ENCODE results near the gene ATRX.
"Not testable (repeated sequence)": the region's sequence is repeated elsewhere in the genome, so short reads cannot be mapped to it uniquely, and the experiment has no call there.

Gene ATRX

GRCh38 chrX:77603635-77604336, 182.2 kb downstream of the ATRX start:
- DNase-seq: no peak

DNA sequence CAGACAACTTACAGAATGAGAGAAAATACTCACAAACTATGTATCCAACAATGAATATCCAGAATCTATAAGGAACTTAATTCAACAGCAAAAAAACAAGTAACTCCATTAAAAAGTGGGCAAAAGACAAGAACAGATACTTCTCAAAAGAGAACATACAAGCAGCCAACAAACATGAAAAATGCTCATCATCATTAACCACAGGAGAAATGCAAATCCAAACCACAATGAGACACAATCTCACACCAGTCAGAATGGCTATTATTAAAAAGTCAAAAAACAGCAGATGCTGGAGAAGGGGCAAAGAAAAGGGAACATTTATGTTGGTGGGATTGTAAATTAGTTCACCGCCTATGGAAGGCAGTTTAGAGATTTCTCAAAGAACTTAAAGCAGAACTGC, 188.5 kb downstream of the ATRX start:
- DNase-seq: no peak

DNA sequence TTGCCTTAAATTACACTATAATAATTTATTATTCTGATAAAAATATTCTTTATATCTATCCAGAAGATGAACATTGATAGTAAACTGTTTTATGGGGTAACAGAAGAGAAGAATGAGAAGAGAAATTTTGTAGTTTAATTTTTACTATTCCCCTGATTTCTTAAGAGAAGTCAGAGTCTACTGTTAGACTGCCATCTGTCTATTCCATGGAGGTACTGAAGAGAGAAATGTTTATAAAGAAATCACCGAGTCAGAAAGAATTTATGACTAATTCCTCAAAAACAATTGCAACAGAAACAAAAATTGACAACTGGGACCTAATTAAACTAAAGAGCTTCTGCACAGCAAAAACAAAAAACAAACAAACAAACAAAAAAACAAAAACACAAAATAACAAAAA, 188.9 kb downstream of the ATRX start:
- DNase-seq: no peak

GRCh38 chrX:77595848-77596247, 190.2 kb downstream of the ATRX start:
- DNase-seq: no peak

GRCh38 chrX:77572322-77572721, 213.7 kb downstream of the ATRX start:
- no peak for DNase-seq

GRCh38 chrX:77565278-77565677, 220.7 kb downstream of the ATRX start:
- no peak for DNase-seq

DNA sequence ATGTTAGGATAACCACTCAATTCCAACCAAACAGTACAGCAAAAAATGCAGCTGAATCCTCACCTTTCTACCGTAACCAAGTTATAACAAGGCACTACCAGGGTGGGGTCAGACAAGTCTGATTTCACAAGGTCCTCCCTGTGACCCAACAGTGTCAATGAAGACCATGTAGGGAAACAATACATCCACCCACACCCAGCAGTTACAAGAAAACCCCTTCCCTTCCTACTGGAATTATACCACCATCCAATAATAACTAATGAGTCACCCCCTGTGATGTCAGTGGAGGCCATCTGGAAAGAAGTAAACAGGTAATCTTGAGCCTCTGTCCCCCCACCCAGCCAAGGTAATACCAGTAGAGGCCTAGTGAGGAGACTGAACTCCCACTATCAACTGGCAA, 221.2 kb downstream of the ATRX start:
- DNase-seq: no peak

DNA sequence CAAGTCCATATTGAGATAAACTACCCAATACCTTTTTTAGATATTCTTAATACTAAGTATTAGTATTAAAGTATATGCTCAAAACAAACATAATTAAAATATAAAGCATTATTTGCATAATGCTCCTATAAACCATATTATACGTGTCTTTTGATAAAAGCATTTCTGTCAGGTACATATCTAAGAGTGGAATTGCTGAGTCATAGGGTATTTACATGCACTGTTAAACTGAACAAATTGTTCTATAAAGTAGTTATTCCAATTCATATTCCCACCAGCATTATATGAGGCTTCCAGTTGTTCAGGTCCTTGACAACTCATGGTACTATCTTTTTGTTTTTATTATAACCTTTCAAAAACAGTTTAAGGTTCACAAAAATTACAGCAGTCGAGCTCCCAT, 224.6 kb downstream of the ATRX start:
- no peak for DNase-seq

DNA sequence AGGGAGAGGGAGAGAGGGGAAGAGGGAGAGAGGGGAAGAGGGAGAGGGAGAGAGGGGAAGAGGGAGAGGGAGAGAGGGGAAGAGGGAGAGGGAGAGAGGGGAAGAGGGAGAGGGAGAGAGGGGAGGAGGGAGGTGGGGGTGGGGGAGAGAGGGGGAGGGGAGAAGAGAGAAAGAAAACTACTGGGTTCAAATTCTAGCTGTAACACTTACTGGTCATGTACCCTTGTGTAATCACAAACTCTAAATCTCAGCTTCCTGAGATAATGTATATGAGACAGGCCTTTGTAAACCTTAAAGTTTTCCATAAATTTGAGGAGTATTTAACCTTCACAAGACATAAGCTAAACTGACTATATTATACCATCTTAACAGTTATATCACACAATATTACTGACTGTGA, 229.7 kb downstream of the ATRX start:
- no peak for DNase-seq

DNA sequence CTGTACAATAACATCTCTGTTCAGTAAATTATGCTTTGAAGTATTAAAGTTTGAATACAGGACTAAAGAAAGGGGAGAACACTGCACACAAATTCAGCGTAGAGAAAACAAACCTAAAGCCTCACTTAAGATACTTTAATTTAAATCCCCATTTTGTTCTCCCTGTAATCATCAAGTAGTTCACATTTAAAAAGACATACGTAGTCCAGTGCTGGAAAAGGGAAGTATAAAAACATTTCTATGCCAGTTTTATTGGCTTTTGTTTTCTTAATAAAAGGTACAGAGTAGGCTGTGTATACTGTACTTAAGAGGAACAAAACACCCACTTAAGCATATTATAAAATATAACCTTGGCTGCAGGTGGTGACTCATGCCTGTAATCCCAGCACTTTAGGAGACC, 237.3 kb downstream of the ATRX start:
- DNase-seq: no peak

GRCh38 chrX:77539778-77540177, 246.2 kb downstream of the ATRX start:
- not testable (repeated sequence) for DNase-seq

GRCh38 chrX:77531261-77531660, 254.8 kb downstream of the ATRX start:
- DNase-seq: not testable (repeated sequence)

- DNase-seq: no peak
Measured at GRCh38 chrX:77528034-77528433, 258.0 kb downstream of the ATRX start.

DNA sequence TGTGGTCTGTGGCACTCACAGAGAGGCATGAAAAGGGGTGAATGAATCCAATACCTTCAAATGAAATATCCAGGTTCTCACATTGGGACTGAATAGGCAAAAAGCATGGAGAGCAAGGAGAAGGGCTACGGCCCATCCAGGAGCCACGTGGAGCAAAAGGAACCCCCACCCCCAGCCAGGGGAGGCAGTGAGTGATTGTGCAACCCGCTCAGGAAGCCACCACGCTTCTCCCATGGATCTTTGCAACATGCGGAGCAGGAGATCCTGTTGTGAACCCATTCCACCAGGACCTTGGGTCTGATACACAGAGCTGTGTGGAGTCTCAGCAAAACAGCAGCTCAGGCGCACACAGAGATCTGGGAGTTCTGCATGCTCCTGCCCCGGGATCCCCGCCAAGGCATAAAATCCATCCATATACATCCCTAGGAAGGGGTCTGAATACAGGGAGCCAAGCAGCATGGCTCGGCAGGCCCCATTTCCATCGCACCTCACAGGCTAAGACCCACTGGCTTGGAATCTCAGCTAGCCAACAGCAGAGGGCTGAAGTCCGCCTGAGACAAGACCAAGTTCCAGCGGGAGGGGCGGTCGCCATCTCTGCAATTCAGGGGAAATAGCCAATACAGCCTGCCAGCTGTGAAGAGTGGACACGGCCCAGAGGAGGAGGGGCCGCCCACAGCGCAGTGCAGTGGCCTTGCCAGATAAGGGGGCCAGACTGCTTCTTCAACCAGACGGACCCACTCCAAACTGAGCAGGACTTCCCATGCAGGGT, 258.6 kb downstream of the ATRX start:
- DNase-seq: no peak

DNA sequence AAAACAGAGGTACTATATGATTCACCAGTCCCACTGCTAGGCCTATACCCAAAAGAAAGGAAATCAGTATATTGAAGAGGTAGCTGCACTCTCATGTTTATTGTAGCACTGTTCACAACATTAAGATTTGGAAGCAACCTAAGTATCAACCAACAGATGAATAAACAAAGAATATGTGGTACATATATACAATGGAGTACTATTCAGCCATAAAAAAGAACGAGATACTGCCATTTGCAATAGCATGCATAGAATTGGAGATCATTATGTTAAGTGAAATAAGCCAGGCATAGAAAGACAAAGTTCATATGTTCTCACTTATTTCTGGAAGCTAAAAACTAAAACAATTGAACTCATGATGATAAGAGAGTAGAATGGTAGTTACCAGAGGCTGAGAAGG, 266.3 kb downstream of the ATRX start:
- DNase-seq: no peak

DNA sequence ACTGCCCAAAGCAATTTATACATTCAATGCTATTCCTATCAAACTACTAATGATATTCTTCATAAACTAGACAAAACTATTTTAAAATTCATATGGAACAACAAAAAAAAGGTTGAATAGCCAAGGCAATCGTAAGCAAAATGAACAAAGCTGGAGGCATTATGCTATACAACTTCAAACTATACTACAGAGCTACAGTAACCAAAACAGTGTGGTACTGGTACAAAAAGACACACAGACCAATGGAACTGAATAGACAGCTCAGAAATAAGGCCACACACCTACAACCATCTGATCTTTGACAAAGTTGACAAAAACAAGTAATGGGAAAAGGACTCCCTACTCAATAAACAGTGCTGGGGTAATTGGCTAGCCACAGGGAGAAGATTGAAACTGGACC, 271.8 kb downstream of the ATRX start:
- DNase-seq: no peak

DNA sequence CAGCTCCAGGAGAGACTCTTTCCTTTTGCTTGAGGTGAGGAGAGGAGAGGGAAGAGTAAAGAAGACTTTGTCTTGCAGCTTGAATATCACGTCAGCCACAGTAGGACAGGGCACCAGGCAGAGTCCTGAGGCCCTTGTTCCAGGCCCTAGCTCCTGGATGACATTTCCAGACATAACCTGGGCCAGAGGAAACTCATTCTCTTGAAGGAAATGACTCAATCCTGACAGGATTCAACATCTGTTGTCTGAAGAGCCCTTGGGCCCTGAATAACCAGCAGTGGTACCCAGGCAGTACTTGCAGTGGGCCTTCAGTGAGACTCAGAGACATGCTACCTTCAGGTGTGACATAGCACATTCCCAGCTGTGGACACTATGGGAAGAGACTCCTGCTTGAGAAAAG, 276.0 kb downstream of the ATRX start:
- no peak for DNase-seq

DNA sequence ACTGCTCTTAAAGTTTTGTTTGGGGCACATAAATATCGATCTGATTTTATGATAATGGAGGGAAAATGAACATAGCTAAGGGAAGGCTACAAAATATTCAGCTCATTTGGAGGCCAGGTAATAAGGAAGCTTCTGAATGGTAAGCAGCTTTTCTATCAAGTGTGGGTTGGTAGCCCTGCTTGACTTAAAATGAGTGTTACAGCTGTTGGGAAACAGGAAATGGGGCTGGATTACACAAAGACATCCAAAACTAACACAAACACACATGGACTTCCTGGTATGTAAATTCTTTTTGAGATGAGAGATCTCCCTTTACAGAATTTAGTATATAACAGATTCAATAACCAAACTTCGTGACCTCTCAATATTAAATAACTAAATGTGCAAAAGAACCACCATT, 280.8 kb downstream of the ATRX start:
- no peak for DNase-seq

GRCh38 chrX:77502951-77503525, 283.0 kb downstream of the ATRX start:
- no peak for DNase-seq

GRCh38 chrX:77500164-77500563, 285.9 kb downstream of the ATRX start:
- DNase-seq: not testable (repeated sequence)

GRCh38 chrX:77493677-77494553, 292.1 kb downstream of the ATRX start:
- DNase-seq: no peak

GRCh38 chrX:77484045-77484444, 302.0 kb downstream of the ATRX start:
- no peak for DNase-seq

DNA sequence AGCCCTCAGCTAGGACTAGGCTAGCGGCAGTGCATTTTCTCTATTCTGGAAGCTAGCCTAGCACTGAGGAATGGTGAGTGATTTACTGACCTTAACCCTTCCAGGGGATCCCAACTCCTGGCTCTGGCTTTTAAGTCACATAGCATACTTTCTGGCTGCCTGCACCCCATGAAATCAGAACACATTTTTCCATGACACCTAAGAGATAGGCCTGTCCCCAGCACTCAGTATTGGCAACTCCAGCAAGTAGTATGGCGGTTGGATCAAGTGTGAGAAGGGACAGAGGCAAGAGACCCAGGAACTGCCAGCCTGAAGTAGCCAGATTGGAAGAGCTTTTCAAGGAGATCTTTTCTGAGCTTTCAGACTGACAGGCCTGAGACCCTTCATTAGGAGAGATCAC, 330.6 kb downstream of the ATRX start:
- DNase-seq: no peak
